ENCODE measurements around the gene MLST8. TPM values are rescaled to one million over a fixed set of nuclear protein-coding genes. Genes with fewer than 3 reads are reported as not detected.

Gene MLST8
- total RNA-seq, 4 donors from 2014 or later: 61.0 to 95.6 (median 63.1) TPM

- WGBS, 2 donors: 29 to 43% methylated on average over 14 to 15 of the region's 32 CpGs
- Histone ChIP-seq H3K27ac (no peak overlapping the region), H3K27me3 (no peaks in the 10 kb centered on the region), H3K36me3 (no peaks in the 10 kb centered on the region), H3K9me3 (no peaks in the 10 kb centered on the region), H3K4me1 (peaks cover 10 to 13% of the 10 kb centered on the region in 2 donors), H3K4me3 (replicated peaks in 1 of 3) (peak overlapping the region in 1 of 3 donors; percentile 21)
- intact Hi-C loops (cut with DNase I): loop anchor here (5.0 to 10.0 kb wide), 3 partner anchors 65 to 305 kb away; partner anchors contain the start of gene CCNF
- no peak for TF ChIP-seq POLR2A (IDR thresholded peaks at IDR 0.05)
- TF ChIP-seq, protein P1, sequence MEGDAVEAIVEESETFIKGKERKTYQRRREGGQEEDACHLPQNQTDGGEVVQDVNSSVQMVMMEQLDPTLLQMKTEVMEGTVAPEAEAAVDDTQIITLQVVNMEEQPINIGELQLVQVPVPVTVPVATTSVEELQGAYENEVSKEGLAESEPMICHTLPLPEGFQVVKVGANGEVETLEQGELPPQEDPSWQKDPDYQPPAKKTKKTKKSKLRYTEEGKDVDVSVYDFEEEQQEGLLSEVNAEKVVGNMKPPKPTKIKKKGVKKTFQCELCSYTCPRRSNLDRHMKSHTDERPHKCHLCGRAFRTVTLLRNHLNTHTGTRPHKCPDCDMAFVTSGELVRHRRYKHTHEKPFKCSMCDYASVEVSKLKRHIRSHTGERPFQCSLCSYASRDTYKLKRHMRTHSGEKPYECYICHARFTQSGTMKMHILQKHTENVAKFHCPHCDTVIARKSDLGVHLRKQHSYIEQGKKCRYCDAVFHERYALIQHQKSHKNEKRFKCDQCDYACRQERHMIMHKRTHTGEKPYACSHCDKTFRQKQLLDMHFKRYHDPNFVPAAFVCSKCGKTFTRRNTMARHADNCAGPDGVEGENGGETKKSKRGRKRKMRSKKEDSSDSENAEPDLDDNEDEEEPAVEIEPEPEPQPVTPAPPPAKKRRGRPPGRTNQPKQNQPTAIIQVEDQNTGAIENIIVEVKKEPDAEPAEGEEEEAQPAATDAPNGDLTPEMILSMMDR (IDR thresholded peaks at IDR 0.05): no peak
- DNase-seq: no peak
These were observed 8.2 kb upstream of the MLST8 start for GRCh38 chr16:2196981-2197511.

DNA sequence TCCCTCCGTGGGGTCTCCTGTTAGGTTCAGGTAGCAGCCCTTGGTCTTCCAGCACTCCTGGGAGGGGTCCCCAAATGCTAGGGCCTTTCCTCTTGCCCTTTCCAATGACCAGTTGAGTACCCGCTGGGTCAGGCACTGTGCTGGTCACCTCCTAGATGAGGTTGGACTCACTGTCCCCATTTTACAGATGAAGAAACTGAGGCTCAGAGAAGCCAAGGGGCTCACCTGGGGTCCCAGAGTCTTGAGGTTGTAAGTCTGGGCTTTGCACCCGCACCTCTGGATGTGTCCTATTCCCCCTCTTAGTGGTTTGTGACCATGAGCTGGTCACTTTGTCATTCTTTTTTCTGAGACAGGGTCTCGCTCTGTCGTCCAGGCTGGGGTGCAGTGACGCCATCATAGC is 7.5 kb upstream of the MLST8 start:
- no peak overlapping the region for H3K4me3 ChIP-seq (replicated peaks in 1 of 3)
- H3K27me3 ChIP-seq: no peaks in the 10 kb centered on the region
- peaks cover 10 to 13% of the 10 kb centered on the region in 2 donors for H3K4me1 ChIP-seq
- no peaks in the 10 kb centered on the region for H3K36me3 ChIP-seq
- WGBS, 2 donors: 74 to 79% methylated on average over 5 to 6 of the region's 6 CpGs
- H3K9me3 ChIP-seq: no peaks in the 10 kb centered on the region
- no peak for TF ChIP-seq POLR2A (IDR thresholded peaks at IDR 0.05)
- TF ChIP-seq, protein P1 (IDR thresholded peaks at IDR 0.05): no peak
- DNase-seq: no peak
- intact Hi-C loops (cut with DNase I): loop anchor here (5.0 to 10.0 kb wide), 3 partner anchors 65 to 305 kb away; partner anchors contain the start of gene CCNF
- no peak overlapping the region for H3K27ac ChIP-seq

DNA sequence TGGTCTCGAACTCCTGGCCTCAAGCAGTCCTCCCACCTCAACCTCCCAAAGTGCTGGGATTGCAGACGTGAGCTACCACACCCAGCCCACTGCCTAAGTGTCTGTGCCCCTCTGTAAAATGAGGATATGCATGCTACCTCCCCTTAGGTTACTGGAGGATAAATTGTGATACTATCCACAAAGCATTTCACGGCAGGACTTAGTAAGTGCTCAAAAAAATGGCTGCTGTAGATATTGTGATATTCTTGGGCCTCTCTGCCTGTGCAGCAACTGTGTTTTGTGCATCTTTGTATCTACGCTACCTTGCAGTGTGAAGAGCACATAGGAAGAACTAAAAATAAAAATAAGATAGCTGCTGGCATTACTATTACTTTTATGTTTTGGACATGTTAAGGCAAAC is 7.0 kb upstream of the MLST8 start:
- Histone ChIP-seq H3K27ac (no peak overlapping the region), H3K4me1 (peaks cover 10 to 13% of the 10 kb centered on the region in 2 donors), H3K36me3 (no peaks in the 10 kb centered on the region), H3K27me3 (no peaks in the 10 kb centered on the region), H3K4me3 (replicated peaks in 1 of 3) (no peak overlapping the region), H3K9me3 (no peaks in the 10 kb centered on the region)
- TF ChIP-seq POLR2A (IDR thresholded peaks at IDR 0.05): no peak
- TF ChIP-seq, protein P1 (IDR thresholded peaks at IDR 0.05): no peak
- 69 to 78% methylated on average over 4 of the region's 4 CpGs for WGBS, 2 donors
- intact Hi-C loops (cut with DNase I): loop anchor here (5.0 to 10.0 kb wide), 3 partner anchors 64 to 304 kb away; partner anchors contain the start of gene CCNF
- DNase-seq: no peak

GRCh38 chr16:2199095-2199494 is 6.2 kb upstream of the MLST8 start:
- Histone ChIP-seq H3K36me3 (no peaks in the 10 kb centered on the region), H3K27me3 (no peaks in the 10 kb centered on the region), H3K4me1 (peaks cover 10 to 13% of the 10 kb centered on the region in 2 donors), H3K9me3 (no peaks in the 10 kb centered on the region), H3K27ac (no peak overlapping the region), H3K4me3 (replicated peaks in 1 of 3) (no peak overlapping the region)
- WGBS, 2 donors: 45 to 83% methylated on average over 2 to 4 of the region's 5 CpGs
- DNase-seq: no peak
- TF ChIP-seq, protein P1 (IDR thresholded peaks at IDR 0.05): no peak
- TF ChIP-seq POLR2A (IDR thresholded peaks at IDR 0.05): no peak
- intact Hi-C loops (cut with DNase I): loop anchor here (5.0 to 10.0 kb wide), 3 partner anchors 63 to 303 kb away; partner anchors contain the start of gene CCNF

DNA sequence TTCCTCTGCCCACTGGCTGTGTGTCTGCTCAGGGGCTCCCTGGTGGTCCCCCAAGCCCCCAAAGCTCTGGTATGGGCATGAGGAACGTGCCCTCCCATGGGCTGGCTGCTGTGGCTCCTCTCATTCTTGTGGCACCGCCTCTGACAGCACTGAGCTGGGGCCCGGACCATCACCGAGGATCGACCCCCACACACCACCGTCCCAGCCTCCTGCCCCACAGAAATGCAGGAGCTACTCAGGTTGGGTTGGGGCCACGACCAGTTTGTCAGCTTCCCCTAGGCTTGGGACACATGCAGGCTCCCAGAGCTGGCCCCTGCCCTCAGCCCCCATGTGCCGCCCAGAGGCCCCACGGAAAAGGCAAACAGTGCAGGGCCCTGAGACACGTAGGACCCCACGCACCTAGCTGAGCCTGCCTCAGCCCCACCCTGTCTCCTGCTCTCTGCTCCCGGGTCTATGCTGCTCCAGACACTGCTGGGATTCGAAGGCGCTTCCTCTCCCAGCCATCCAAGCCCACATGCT is 5.6 kb upstream of the MLST8 start:
- no peak for DNase-seq
- no peak overlapping the region for H3K27ac ChIP-seq
- intact Hi-C loops (cut with DNase I): loop anchor here (5.0 to 10.0 kb wide), 3 partner anchors 63 to 303 kb away; partner anchors contain the start of gene CCNF
- H3K4me1 ChIP-seq: peaks cover 14 to 15% of the 10 kb centered on the region in 2 donors
- H3K36me3 ChIP-seq: no peaks in the 10 kb centered on the region
- whole genome bisulfite sequencing, 2 donors: 61 to 74% methylated on average over 7 to 13 of the region's 14 CpGs
- no peaks in the 10 kb centered on the region for H3K9me3 ChIP-seq
- H3K27me3 ChIP-seq: no peaks in the 10 kb centered on the region
- TF ChIP-seq POLR2A (IDR thresholded peaks at IDR 0.05): no peak
- TF ChIP-seq, protein P1 (IDR thresholded peaks at IDR 0.05): no peak
- no peak overlapping the region for H3K4me3 ChIP-seq (replicated peaks in 1 of 3)

All from thyroid gland (tissue), 4 donors.